GM23338 (cell line): Measurements from ENCODE around the gene ECT2. TPM values are rescaled to one million over a fixed set of nuclear protein-coding genes. Genes with fewer than 3 reads are reported as not detected.

Source experiments
- ATAC-seq: fragments of 200-7000 bp; cut with Tn5 transposase; 3 replicates; pipeline ENCODE4 v1.9.1; 2020
- DNase-seq: peaks from one replicate; pipeline ENCODE4 v3.0.0-alpha.2; 2015; ENCODE audit warnings: low spot score
- H2AFZ ChIP-seq: fragments of 200-600 bp; sonication (generic); 2 replicates; pipeline ENCODE4 v1.8.0; 2016; ENCODE audit warnings: antibody characterized with exemption, mild to moderate bottlenecking, moderate library complexity
- H3F3A ChIP-seq: fragments of 200-600 bp; sonication (generic); replicated peaks from 2 replicates; pipeline ENCODE4 v1.8.0; 2017; ENCODE audit warnings: antibody characterized with exemption, mixed run types, low read depth
- H3K27ac ChIP-seq: fragments of 200-600 bp; sonication (generic); 2 replicates; pipeline ENCODE4 v1.6.1; 2016; ENCODE audit warnings: low read depth
- H3K27me3 ChIP-seq: fragments of 200-600 bp; sonication (generic); 2 replicates; pipeline ENCODE4 v1.8.0; 2016; ENCODE audit warnings: mild to moderate bottlenecking, mixed run types, moderate library complexity; ENCODE audit not compliant: insufficient read depth
- H3K36me3 ChIP-seq: fragments of 200-600 bp; sonication (generic); 2 replicates; pipeline ENCODE4 v1.8.0; 2016; ENCODE audit warnings: mild to moderate bottlenecking; ENCODE audit not compliant: insufficient read depth
- H3K4me1 ChIP-seq: fragments of 200-600 bp; sonication (generic); 2 replicates; pipeline ENCODE4 v1.8.0; 2016; ENCODE audit warnings: mild to moderate bottlenecking, moderate library complexity; ENCODE audit not compliant: insufficient read depth
- H3K4me2 ChIP-seq: fragments of 200-600 bp; sonication (generic); 2 replicates; pipeline ENCODE4 v1.7.1; 2017; ENCODE audit warnings: mixed run types
- H3K4me3 ChIP-seq: fragments of 200-600 bp; sonication (generic); 2 replicates; pipeline ENCODE4 v1.6.1; 2016; ENCODE audit warnings: mixed run types
- H3K79me2 ChIP-seq: fragments of 200-600 bp; sonication (generic); replicated peaks from 2 replicates; pipeline ENCODE4 v1.8.0; 2017; ENCODE audit warnings: mild to moderate bottlenecking; ENCODE audit not compliant: insufficient read depth
- H3K9me2 ChIP-seq: fragments of 200-600 bp; sonication (generic); 2 replicates; pipeline ENCODE4 v1.8.0; 2017; ENCODE audit not compliant: insufficient read depth
- H4K20me1 ChIP-seq: fragments of 200-600 bp; sonication (generic); replicated peaks from 2 replicates; pipeline ENCODE4 v1.8.0; 2017; ENCODE audit warnings: mild to moderate bottlenecking; ENCODE audit not compliant: insufficient read depth
- H3K27ac Mint-ChIP-seq: 2 replicates; pipeline ENCODE4 v1.8.0; 2020; ENCODE audit warnings: inconsistent platforms, mild to moderate bottlenecking, moderate library complexity, mixed read lengths
- H3K27me3 Mint-ChIP-seq: 3 replicates; pipeline ENCODE4 v1.8.0; 2022; ENCODE audit warnings: low read depth, mild to moderate bottlenecking, moderate library complexity, mixed read lengths, inconsistent platforms; ENCODE audit not compliant: insufficient read depth, poor library complexity
- H3K36me3 Mint-ChIP-seq: 3 replicates; pipeline ENCODE4 v1.8.0; 2021; ENCODE audit warnings: low read depth, mild to moderate bottlenecking, inconsistent platforms, moderate library complexity, mixed read lengths
- H3K4me1 Mint-ChIP-seq: 3 replicates; pipeline ENCODE4 v1.8.0; 2020; ENCODE audit warnings: mild to moderate bottlenecking, inconsistent platforms, mixed read lengths
- H3K4me3 Mint-ChIP-seq: 3 replicates; pipeline ENCODE4 v1.8.0; 2021; ENCODE audit warnings: moderate library complexity, mild to moderate bottlenecking, inconsistent platforms, mixed read lengths
- H3K9me3 Mint-ChIP-seq: 3 replicates; pipeline ENCODE4 v1.8.0; 2020; ENCODE audit warnings: moderate library complexity, mild to moderate bottlenecking, inconsistent platforms, mixed read lengths
- ETS1 ChIP-seq: IDR thresholded peaks from 2 replicates; pipeline ENCODE4 v1.6.1; 2016; ENCODE audit warnings: antibody characterized with exemption
- EZH2phosphoT487 ChIP-seq: fragments of 200-600 bp; sonication (generic); IDR thresholded peaks from one replicate; pipeline ENCODE4 v1.8.1; 2018; ENCODE audit warnings: antibody characterized with exemption; ENCODE audit not compliant: unreplicated experiment
- NANOG ChIP-seq: IDR thresholded peaks from 2 replicates; pipeline ENCODE4 v1.6.1; 2016; ENCODE audit warnings: antibody characterized with exemption, borderline replicate concordance
- POLR2AphosphoS5 ChIP-seq: IDR thresholded peaks from 2 replicates; pipeline ENCODE4 v1.6.1; 2016; ENCODE audit warnings: antibody characterized with exemption, low read depth
- STAT1 ChIP-seq: IDR thresholded peaks from one replicate; pipeline ENCODE4 v1.6.1; 2016; ENCODE audit warnings: antibody characterized with exemption; ENCODE audit not compliant: unreplicated experiment
- ZNF114 ChIP-seq: fragments of 250-450 bp; sonication (Bioruptor Pico); IDR thresholded peaks from 2 replicates; pipeline ENCODE4 v1.5.0; 2020; ENCODE audit warnings: mild to moderate bottlenecking, moderate library complexity
- ZNF331 ChIP-seq: fragments of 250-450 bp; sonication (Bioruptor Pico); IDR thresholded peaks from 2 replicates; pipeline ENCODE4 v1.5.0; 2020; ENCODE audit warnings: low read depth, mild to moderate bottlenecking, moderate library complexity
- polyA plus RNA-seq: library from polyadenylated mRNA; unstranded; fragments of >200 nt; fragmentation: Nextera tagmentation; extraction: Ambion mirVana; gene quantifications from 2 replicates; pipeline ENCODE4 v1.2.1, GENCODE V29; 2016
- total RNA-seq: library from RNA; depleted of rRNA; stranded (reverse); fragments of >200 nt; shearing (Covaris generic); gene quantifications from 2 replicates; pipeline ENCODE4 v1.2.3, GENCODE V29; 2014
- TF ChIP-seq, protein P1 (sequence below), 2 experiments: fragments of 200-600 bp in 1 of 2; sonication (generic) in 1 of 2; conservative IDR thresholded peaks; 2 replicates each; pipeline versions ENCODE4 v1.5.1 to v1.6.1; 2016 to 2017; ENCODE audit warnings: antibody characterized with exemption in 2 of 2, low read depth in 2 of 2, mild to moderate bottlenecking in 2 of 2, moderate library complexity in 1 of 2
- TF ChIP-seq, protein P2 (sequence below): IDR thresholded peaks from one replicate; pipeline ENCODE4 v1.6.1; 2018; ENCODE audit warnings: antibody characterized with exemption; ENCODE audit not compliant: unreplicated experiment
- TF ChIP-seq, protein P3 (sequence below): fragments of 250-450 bp; sonication (Bioruptor Pico); IDR thresholded peaks from 2 replicates; pipeline ENCODE4 v1.5.0; 2020; ENCODE audit warnings: mild to moderate bottlenecking, moderate library complexity

Gene ECT2
- total and polyA plus RNA-seq, 2 experiments from 2014 or later, result 102 to 111 TPM

DNA sequence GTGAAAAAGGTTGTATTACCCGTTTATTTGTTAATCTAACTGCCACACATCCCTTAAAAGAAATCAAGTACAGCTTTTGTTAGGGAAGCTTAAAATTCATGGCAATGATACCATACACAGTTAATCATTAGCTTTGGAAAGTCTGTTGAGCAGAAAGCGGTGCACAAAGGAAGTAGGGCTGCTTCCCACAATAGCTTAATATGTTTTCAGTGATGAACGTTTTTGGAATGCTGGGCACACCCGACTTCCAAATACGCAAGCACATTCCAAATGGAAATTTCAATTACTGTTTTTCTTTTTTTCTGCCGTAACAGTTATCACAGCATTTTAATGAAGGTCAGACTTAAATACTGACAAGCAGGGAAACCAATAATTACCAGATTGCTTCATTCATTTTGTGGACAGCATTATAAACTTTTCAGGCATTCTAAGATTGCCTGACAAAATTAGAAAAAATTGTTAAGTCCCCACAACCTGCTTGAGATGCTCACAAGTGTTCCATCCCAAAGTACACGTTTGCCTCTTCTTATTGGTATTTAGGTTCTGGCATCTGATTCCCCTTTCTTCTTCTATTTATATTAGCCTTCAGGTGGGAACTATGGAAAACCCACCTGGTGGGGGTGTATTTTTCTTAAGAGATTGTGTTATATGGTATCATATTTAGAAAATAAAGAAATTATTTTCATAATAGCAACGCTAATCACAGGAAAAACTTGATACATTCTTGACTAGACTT lies 1.1 kb upstream of the ECT2 start:
- peak overlapping the region; percentile 92; the same call in 2 of the 3 replicates for H3K4me3 Mint-ChIP-seq
- H3K4me1 Mint-ChIP-seq, result peaks cover 33% of the 10 kb centered on the region
- DNase-seq (peak; percentile 16), ATAC-seq (no peak)
- H3K4me1 ChIP-seq, result peaks cover 28% of the 10 kb centered on the region
- peaks cover 18% of the 10 kb centered on the region for H3K36me3 Mint-ChIP-seq
- peak overlapping the region; percentile 47 for H3K4me3 ChIP-seq
- no peak overlapping the region for H2AFZ ChIP-seq
- H4K20me1 ChIP-seq, result peaks cover 10% of the 10 kb centered on the region
- TF ChIP-seq, protein P1, sequence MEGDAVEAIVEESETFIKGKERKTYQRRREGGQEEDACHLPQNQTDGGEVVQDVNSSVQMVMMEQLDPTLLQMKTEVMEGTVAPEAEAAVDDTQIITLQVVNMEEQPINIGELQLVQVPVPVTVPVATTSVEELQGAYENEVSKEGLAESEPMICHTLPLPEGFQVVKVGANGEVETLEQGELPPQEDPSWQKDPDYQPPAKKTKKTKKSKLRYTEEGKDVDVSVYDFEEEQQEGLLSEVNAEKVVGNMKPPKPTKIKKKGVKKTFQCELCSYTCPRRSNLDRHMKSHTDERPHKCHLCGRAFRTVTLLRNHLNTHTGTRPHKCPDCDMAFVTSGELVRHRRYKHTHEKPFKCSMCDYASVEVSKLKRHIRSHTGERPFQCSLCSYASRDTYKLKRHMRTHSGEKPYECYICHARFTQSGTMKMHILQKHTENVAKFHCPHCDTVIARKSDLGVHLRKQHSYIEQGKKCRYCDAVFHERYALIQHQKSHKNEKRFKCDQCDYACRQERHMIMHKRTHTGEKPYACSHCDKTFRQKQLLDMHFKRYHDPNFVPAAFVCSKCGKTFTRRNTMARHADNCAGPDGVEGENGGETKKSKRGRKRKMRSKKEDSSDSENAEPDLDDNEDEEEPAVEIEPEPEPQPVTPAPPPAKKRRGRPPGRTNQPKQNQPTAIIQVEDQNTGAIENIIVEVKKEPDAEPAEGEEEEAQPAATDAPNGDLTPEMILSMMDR (conservative IDR thresholded peaks at IDR 0.05; ENCODE audit: low read depth in 2 of 2), result no peak
- TF ChIP-seq STAT1, result no peak
- no peak for TF ChIP-seq POLR2AphosphoS5
- no peak for TF ChIP-seq EZH2phosphoT487
- TF ChIP-seq, protein P2, sequence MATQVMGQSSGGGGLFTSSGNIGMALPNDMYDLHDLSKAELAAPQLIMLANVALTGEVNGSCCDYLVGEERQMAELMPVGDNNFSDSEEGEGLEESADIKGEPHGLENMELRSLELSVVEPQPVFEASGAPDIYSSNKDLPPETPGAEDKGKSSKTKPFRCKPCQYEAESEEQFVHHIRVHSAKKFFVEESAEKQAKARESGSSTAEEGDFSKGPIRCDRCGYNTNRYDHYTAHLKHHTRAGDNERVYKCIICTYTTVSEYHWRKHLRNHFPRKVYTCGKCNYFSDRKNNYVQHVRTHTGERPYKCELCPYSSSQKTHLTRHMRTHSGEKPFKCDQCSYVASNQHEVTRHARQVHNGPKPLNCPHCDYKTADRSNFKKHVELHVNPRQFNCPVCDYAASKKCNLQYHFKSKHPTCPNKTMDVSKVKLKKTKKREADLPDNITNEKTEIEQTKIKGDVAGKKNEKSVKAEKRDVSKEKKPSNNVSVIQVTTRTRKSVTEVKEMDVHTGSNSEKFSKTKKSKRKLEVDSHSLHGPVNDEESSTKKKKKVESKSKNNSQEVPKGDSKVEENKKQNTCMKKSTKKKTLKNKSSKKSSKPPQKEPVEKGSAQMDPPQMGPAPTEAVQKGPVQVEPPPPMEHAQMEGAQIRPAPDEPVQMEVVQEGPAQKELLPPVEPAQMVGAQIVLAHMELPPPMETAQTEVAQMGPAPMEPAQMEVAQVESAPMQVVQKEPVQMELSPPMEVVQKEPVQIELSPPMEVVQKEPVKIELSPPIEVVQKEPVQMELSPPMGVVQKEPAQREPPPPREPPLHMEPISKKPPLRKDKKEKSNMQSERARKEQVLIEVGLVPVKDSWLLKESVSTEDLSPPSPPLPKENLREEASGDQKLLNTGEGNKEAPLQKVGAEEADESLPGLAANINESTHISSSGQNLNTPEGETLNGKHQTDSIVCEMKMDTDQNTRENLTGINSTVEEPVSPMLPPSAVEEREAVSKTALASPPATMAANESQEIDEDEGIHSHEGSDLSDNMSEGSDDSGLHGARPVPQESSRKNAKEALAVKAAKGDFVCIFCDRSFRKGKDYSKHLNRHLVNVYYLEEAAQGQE, result no peak
- TF ChIP-seq ETS1, result no peak
- no peak for TF ChIP-seq ZNF114
- no peak for TF ChIP-seq NANOG
- TF ChIP-seq, protein P3, sequence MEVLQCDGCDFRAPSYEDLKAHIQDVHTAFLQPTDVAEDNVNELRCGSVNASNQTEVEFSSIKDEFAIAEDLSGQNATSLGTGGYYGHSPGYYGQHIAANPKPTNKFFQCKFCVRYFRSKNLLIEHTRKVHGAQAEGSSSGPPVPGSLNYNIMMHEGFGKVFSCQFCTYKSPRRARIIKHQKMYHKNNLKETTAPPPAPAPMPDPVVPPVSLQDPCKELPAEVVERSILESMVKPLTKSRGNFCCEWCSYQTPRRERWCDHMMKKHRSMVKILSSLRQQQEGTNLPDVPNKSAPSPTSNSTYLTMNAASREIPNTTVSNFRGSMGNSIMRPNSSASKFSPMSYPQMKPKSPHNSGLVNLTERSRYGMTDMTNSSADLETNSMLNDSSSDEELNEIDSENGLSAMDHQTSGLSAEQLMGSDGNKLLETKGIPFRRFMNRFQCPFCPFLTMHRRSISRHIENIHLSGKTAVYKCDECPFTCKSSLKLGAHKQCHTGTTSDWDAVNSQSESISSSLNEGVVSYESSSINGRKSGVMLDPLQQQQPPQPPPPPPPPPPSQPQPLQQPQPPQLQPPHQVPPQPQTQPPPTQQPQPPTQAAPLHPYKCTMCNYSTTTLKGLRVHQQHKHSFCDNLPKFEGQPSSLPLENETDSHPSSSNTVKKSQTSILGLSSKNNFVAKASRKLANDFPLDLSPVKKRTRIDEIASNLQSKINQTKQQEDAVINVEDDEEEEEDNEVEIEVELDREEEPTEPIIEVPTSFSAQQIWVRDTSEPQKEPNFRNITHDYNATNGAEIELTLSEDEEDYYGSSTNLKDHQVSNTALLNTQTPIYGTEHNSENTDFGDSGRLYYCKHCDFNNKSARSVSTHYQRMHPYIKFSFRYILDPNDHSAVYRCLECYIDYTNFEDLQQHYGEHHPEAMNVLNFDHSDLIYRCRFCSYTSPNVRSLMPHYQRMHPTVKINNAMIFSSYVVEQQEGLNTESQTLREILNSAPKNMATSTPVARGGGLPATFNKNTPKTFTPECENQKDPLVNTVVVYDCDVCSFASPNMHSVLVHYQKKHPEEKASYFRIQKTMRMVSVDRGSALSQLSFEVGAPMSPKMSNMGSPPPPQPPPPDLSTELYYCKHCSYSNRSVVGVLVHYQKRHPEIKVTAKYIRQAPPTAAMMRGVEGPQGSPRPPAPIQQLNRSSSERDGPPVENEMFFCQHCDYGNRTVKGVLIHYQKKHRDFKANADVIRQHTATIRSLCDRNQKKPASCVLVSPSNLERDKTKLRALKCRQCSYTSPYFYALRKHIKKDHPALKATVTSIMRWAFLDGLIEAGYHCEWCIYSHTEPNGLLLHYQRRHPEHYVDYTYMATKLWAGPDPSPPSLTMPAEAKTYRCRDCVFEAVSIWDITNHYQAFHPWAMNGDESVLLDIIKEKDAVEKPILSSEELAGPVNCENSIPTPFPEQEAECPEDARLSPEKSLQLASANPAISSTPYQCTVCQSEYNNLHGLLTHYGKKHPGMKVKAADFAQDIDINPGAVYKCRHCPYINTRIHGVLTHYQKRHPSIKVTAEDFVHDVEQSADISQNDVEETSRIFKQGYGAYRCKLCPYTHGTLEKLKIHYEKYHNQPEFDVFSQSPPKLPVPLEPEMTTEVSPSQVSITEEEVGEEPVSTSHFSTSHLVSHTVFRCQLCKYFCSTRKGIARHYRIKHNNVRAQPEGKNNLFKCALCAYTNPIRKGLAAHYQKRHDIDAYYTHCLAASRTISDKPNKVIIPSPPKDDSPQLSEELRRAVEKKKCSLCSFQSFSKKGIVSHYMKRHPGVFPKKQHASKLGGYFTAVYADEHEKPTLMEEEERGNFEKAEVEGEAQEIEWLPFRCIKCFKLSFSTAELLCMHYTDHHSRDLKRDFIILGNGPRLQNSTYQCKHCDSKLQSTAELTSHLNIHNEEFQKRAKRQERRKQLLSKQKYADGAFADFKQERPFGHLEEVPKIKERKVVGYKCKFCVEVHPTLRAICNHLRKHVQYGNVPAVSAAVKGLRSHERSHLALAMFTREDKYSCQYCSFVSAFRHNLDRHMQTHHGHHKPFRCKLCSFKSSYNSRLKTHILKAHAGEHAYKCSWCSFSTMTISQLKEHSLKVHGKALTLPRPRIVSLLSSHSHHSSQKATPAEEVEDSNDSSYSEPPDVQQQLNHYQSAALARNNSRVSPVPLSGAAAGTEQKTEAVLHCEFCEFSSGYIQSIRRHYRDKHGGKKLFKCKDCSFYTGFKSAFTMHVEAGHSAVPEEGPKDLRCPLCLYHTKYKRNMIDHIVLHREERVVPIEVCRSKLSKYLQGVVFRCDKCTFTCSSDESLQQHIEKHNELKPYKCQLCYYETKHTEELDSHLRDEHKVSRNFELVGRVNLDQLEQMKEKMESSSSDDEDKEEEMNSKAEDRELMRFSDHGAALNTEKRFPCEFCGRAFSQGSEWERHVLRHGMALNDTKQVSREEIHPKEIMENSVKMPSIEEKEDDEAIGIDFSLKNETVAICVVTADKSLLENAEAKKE (CRISPR knock-in tag), result no peak
- no peak for TF ChIP-seq ZNF331 (CRISPR knock-in tag)
- no peak overlapping the region for H3K27ac Mint-ChIP-seq
- H3K79me2 ChIP-seq, result peaks cover 35% of the 10 kb centered on the region
- peaks cover 3% of the 10 kb centered on the region for H3K27me3 Mint-ChIP-seq
- peak overlapping the region; percentile 79 for H3K27ac ChIP-seq
- H3K4me2 ChIP-seq, result peak overlapping the region; percentile 69
- no peaks in the 10 kb centered on the region for H3K9me3 Mint-ChIP-seq
- no peaks in the 10 kb centered on the region for H3K9me2 ChIP-seq
- H3K36me3 ChIP-seq, result 0 out of 2 replicates have a peak, but pooled peaks cover 2% of the 10 kb centered on the region
- H3F3A ChIP-seq, result no peaks in the 10 kb centered on the region
- no peaks in the 10 kb centered on the region for H3K27me3 ChIP-seq
